Endothelial cell of umbilical vein (primary cell): ENCODE measurements around the gene TMEM151A.

Experiments used
- EZH2 ChIP-seq: IDR thresholded peaks from 2 replicates; pipeline ENCODE4 v1.6.1; 2012; ENCODE audit warnings: borderline replicate concordance, low read depth, mild to moderate bottlenecking, moderate library complexity, low read length, inconsistent platforms; ENCODE audit not compliant: severe bottlenecking
- JUN ChIP-seq: IDR thresholded peaks from 2 replicates; pipeline ENCODE4 v1.6.1; 2011; ENCODE audit warnings: borderline replicate concordance, low read depth; ENCODE audit not compliant: insufficient read length, insufficient read depth
- MYC ChIP-seq: IDR thresholded peaks from one replicate; pipeline ENCODE4 v1.6.1; 2011; ENCODE audit warnings: mild to moderate bottlenecking, low read depth, low read length
- POLR2A ChIP-seq: IDR thresholded peaks from 2 replicates; pipeline ENCODE4 v1.6.1; 2012; ENCODE audit warnings: low read depth, mild to moderate bottlenecking, control low read depth, low read length
- POLR2AphosphoS5 ChIP-seq: IDR thresholded peaks from 2 replicates; pipeline ENCODE4 v1.6.1; 2012; ENCODE audit warnings: low read depth, mild to moderate bottlenecking, control low read depth, low read length, moderate library complexity; ENCODE audit not compliant: insufficient read depth
- TF ChIP-seq, protein P1 (sequence below), 2 donors: IDR thresholded peaks; 1 replicate in 1 of 2; 2 replicates in 1 of 2; pipeline ENCODE4 v1.5.1; 2011; ENCODE audit warnings: low read length in 2 of 2, mild to moderate bottlenecking in 2 of 2, moderate library complexity in 2 of 2, control low read depth in 1 of 2, inconsistent platforms in 1 of 2, low read depth in 1 of 2; ENCODE audit not compliant: insufficient read depth in 1 of 2; ENCODE audit errors: extremely low read depth in 1 of 2
- TF ChIP-seq, protein P2 (sequence below): IDR thresholded peaks from 2 replicates; pipeline ENCODE4 v1.6.1; 2011; ENCODE audit not compliant: insufficient read depth, insufficient read length

DNA sequence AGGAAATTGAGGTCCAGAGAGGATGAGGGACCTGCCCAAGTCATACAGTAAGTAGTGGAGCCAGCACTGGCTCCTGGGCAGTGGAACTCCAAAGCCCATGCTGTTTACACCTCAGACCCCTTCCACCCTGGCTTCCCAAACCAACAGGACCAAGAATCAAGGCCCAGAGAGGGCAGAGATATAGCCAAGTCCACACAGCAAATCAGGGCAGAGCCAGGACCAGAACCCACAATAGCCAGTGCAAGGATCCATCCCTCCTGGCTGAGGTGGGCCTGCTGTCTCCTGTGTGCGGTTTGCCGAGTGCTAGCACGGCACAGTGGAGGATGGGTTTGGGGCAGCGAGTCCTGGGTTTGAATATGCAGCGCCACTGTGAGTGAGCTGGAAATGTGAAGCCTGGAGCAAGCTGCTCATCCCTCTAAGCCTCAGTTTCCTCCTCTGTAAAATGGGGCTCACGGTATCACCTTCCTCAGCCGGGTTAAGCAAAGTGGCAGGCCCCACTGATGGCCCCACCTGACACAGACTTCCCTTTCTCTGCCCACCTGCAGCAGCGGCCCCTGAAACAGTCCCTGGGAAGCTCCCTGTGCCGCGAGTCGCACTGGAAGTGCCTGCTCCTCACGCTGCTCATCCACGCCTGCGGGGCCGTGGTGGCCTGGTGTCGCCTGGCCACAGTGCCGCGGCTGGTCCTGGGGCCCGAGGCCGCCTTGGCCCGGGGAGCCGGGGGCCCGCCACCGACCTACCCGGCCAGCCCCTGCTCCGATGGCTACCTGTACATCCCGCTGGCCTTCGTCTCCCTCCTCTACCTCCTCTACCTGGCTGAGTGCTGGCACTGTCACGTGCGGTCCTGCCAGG is 2.3 kb downstream of the TMEM151A start:
- no peak for TF ChIP-seq JUN
- TF ChIP-seq, protein P1, sequence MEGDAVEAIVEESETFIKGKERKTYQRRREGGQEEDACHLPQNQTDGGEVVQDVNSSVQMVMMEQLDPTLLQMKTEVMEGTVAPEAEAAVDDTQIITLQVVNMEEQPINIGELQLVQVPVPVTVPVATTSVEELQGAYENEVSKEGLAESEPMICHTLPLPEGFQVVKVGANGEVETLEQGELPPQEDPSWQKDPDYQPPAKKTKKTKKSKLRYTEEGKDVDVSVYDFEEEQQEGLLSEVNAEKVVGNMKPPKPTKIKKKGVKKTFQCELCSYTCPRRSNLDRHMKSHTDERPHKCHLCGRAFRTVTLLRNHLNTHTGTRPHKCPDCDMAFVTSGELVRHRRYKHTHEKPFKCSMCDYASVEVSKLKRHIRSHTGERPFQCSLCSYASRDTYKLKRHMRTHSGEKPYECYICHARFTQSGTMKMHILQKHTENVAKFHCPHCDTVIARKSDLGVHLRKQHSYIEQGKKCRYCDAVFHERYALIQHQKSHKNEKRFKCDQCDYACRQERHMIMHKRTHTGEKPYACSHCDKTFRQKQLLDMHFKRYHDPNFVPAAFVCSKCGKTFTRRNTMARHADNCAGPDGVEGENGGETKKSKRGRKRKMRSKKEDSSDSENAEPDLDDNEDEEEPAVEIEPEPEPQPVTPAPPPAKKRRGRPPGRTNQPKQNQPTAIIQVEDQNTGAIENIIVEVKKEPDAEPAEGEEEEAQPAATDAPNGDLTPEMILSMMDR (IDR thresholded peaks at IDR 0.05; ENCODE audit: extremely low read depth in 1 of 2, insufficient read depth in 1 of 2, low read depth in 1 of 2, low read length in 2 of 2), result no peak
- TF ChIP-seq POLR2AphosphoS5, result no peak
- no peak for TF ChIP-seq POLR2A
- TF ChIP-seq, protein P2, sequence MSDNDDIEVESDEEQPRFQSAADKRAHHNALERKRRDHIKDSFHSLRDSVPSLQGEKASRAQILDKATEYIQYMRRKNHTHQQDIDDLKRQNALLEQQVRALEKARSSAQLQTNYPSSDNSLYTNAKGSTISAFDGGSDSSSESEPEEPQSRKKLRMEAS, result no peak
- no peak for TF ChIP-seq MYC
- no peak for TF ChIP-seq EZH2
